Breast epithelium (tissue), 4 donors: Measurements from ENCODE around the gene SIN3A. TPM values are rescaled to one million over a fixed set of nuclear protein-coding genes. Genes with fewer than 3 reads are reported as not detected.

Experiments
- DNase-seq, 2 donors: peaks; one replicate each; pipeline ENCODE4 v3.0.0-alpha.2; 2019; ENCODE audit warnings: low spot score in 2 of 2
- H3K27ac ChIP-seq, 2 donors: fragments of 200-600 bp; sonication (generic) in 1 of 2; one replicate each; pipeline ENCODE4 v1.5.1; 2016 to 2019; ENCODE audit warnings: mild to moderate bottlenecking in 1 of 2
- H3K27me3 ChIP-seq, 2 donors: fragments of 200-600 bp; sonication (generic) in 1 of 2; one replicate each; pipeline versions ENCODE4 v1.5.1 to v1.6.0; 2017 to 2019; ENCODE audit warnings: control low read depth in 1 of 2, mild to moderate bottlenecking in 1 of 2
- H3K36me3 ChIP-seq: fragments of 200-600 bp; one replicate; pipeline ENCODE4 v1.5.1; 2019
- H3K4me1 ChIP-seq, 2 donors: fragments of 200-600 bp; sonication (generic); one replicate each; pipeline ENCODE4 v1.5.1; 2016 to 2019; ENCODE audit warnings: control low read depth in 1 of 2
- H3K4me3 ChIP-seq, 3 donors: fragments of 200-600 bp; sonication (generic); 1 replicate in 2 of 3; 2 replicates in 1 of 3; pipeline ENCODE4 v1.5.1; 2016 to 2019; ENCODE audit warnings: mild to moderate bottlenecking in 3 of 3, moderate library complexity in 2 of 3
- H3K9me3 ChIP-seq, 2 donors: fragments of 200-600 bp; sonication (generic) in 1 of 2; one replicate each; pipeline ENCODE4 v1.5.1; 2016 to 2019; ENCODE audit warnings: control low read depth in 1 of 2
- CTCF ChIP-seq, 3 donors: fragments of 450-650 bp; IDR thresholded peaks; one replicate each; pipeline ENCODE4 v1.5.1; 2016 to 2017; ENCODE audit warnings: antibody characterized with exemption in 3 of 3, mild to moderate bottlenecking in 3 of 3, moderate library complexity in 3 of 3
- POLR2A ChIP-seq: fragments of 450-650 bp; IDR thresholded peaks from one replicate; pipeline ENCODE4 v1.6.1; 2016; ENCODE audit warnings: antibody characterized with exemption, mild to moderate bottlenecking, moderate library complexity
- POLR2AphosphoS5 ChIP-seq, 3 donors: sonication (generic); formaldehyde crosslinking; IDR thresholded peaks; one replicate each; pipeline ENCODE4 v1.6.1; 2017; ENCODE audit warnings: antibody characterized with exemption in 3 of 3
- intact Hi-C: fragments of 100-400 bp; cut with DNase I; formaldehyde crosslinking; loops from one replicate; pipeline ENCODE4 v1.15.1; 2023; ENCODE audit warnings: low total_unique reads
- total RNA-seq, 3 donors: library from RNA; depleted of rRNA; stranded (reverse); fragments of >200 nt; gene quantifications; one replicate each; pipeline ENCODE4 v1.1.0, GENCODE V29; 2016

The SIN3A gene
- total RNA-seq, 3 donors from 2014 or later: 40.2 to 66.9 (median 49.5) TPM

- Histone ChIP-seq H3K27ac (no peak overlapping the region), H3K36me3 (peaks cover 7% of the 10 kb centered on the region), H3K9me3 (no peaks in the 10 kb centered on the region), H3K27me3 (no peaks in the 10 kb centered on the region), H3K4me1 (peaks cover 6 to 8% of the 10 kb centered on the region in 2 donors), H3K4me3 (no peak overlapping the region)
- intact Hi-C loops: no loop called here
- DNase-seq: no peak
- TF ChIP-seq CTCF (IDR thresholded peaks at IDR 0.05) (no peak), POLR2A (no peak), POLR2AphosphoS5 (IDR thresholded peaks at IDR 0.05) (no peak)
Observed at GRCh38 chr15:75371901-75372688, 79.4 kb downstream of the SIN3A start.

GRCh38 chr15:75371486-75371885 lies 80.0 kb downstream of the SIN3A start:
- Histone ChIP-seq H3K27me3 (no peaks in the 10 kb centered on the region), H3K9me3 (no peaks in the 10 kb centered on the region), H3K36me3 (peaks cover 7% of the 10 kb centered on the region), H3K27ac (no peak overlapping the region), H3K4me1 (peaks cover 6 to 8% of the 10 kb centered on the region in 2 donors), H3K4me3 (no peak overlapping the region)
- no peak for TF ChIP-seq CTCF (IDR thresholded peaks at IDR 0.05)
- no peak for DNase-seq
- intact Hi-C loops: no loop called here

- Histone ChIP-seq H3K9me3 (no peaks in the 10 kb centered on the region), H3K4me1 (peaks cover 6 to 8% of the 10 kb centered on the region in 2 donors), H3K4me3 (no peak overlapping the region), H3K27me3 (no peaks in the 10 kb centered on the region), H3K36me3 (no peaks in the 10 kb centered on the region), H3K27ac (peak overlapping the region in 1 of 2 donors; percentile 99)
- TF ChIP-seq POLR2A: no peak
- intact Hi-C loops: no loop called here
- DNase-seq: no peak
Observed at GRCh38 chr15:75369897-75370581, 81.5 kb downstream of the SIN3A start.

GRCh38 chr15:75368689-75369239 lies 82.7 kb downstream of the SIN3A start:
- Histone ChIP-seq H3K27me3 (no peaks in the 10 kb centered on the region), H3K27ac (peak overlapping the region; percentile 97 to 99), H3K9me3 (no peaks in the 10 kb centered on the region), H3K36me3 (peaks cover 5% of the 10 kb centered on the region), H3K4me1 (peaks cover 6 to 8% of the 10 kb centered on the region in 2 donors), H3K4me3 (peak overlapping the region; percentile 97 to 99 (median 98))
- no peak for DNase-seq
- intact Hi-C loops: no loop called here
- no peak for TF ChIP-seq CTCF (IDR thresholded peaks at IDR 0.05)
- TF ChIP-seq POLR2AphosphoS5 (IDR thresholded peaks at IDR 0.05): no peak
- TF ChIP-seq POLR2A: no peak

- intact Hi-C loops: no loop called here
- peak; percentile 94 to 96 for DNase-seq
- no peaks in the 10 kb centered on the region for H3K9me3 ChIP-seq
- H3K27ac ChIP-seq: peak within 1 kb of the TSS; percentile 97 to 99
- TF ChIP-seq CTCF (IDR thresholded peaks at IDR 0.05) (peak; percentile 23 to 80 (median 63)), POLR2A (no peak), POLR2AphosphoS5 (IDR thresholded peaks at IDR 0.05) (peak; percentile 73 to 83 (median 80))
- peaks cover 5% of the 10 kb centered on the region for H3K36me3 ChIP-seq
- H3K4me1 ChIP-seq: peaks cover 6 to 8% of the 10 kb centered on the region in 2 donors
- no peaks in the 10 kb centered on the region for H3K27me3 ChIP-seq
- H3K4me3 ChIP-seq: peak within 1 kb of the TSS; percentile 97 to 99 (median 98)
Observed at GRCh38 chr15:75367913-75368688, 83.4 kb downstream of the SIN3A start, which contains the start of gene MAN2C1. TSS of gene MAN2C1 (minus strand) at chr15:75368607. CDS start at chr15:75368583, 24 bp downstream.
